ENCODE measurements around the gene UPP2. TPM values are rescaled to one million over a fixed set of nuclear protein-coding genes. Genes with fewer than 3 reads are reported as not detected.

The UPP2 gene
- total RNA-seq, 2 experiments from 2014 or later: not detected

DNA sequence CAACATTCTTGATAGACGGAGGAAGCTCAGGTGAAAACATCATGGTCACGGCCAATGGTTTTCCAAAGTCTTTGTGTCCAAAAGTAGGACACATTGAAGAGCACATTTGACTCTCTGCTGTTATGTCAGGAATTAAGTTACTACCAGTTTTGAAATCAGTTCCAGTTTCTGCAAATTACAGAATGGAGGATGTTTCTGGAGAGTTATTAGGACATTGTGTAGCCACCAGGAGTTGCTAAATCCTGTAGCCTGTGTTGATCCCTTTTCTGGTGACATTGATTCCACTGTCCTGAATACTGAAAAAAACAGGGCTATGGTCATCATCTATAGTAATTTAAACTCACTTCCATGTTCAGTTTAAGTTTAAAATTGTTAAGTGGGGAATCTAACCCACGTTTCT lies 15.3 kb downstream of the UPP2 start:
- no peaks in the 10 kb centered on the region for H3K9me2 ChIP-seq (ENCODE audit: insufficient read depth, low read length)
- ChIA-PET CTCF (ENCODE audit: unreplicated experiment) (no interaction called here), POLR2A (interaction anchor here (0.6 kb wide), 1 partner anchor 1629 kb away, joined by 3 read pairs; no protein-coding TSS in a partner anchor)
- H2AFZ ChIP-seq (ENCODE audit: low read length): no peak overlapping the region
- no TSS peak for BruUV-seq (replicated peaks)
- no peaks in the 10 kb centered on the region for H3K79me2 ChIP-seq (ENCODE audit: insufficient read depth, low read depth, low read length)
- H3K4me3 ChIP-seq (ENCODE audit: low read depth, low read length, poor library complexity, severe bottlenecking): no peak overlapping the region
- TF ChIP-seq EZH2phosphoT487 (IDR thresholded peaks at IDR 0.05; ENCODE audit: borderline replicate concordance, low read depth, low read length): no peak
- TF ChIP-seq, protein P1, sequence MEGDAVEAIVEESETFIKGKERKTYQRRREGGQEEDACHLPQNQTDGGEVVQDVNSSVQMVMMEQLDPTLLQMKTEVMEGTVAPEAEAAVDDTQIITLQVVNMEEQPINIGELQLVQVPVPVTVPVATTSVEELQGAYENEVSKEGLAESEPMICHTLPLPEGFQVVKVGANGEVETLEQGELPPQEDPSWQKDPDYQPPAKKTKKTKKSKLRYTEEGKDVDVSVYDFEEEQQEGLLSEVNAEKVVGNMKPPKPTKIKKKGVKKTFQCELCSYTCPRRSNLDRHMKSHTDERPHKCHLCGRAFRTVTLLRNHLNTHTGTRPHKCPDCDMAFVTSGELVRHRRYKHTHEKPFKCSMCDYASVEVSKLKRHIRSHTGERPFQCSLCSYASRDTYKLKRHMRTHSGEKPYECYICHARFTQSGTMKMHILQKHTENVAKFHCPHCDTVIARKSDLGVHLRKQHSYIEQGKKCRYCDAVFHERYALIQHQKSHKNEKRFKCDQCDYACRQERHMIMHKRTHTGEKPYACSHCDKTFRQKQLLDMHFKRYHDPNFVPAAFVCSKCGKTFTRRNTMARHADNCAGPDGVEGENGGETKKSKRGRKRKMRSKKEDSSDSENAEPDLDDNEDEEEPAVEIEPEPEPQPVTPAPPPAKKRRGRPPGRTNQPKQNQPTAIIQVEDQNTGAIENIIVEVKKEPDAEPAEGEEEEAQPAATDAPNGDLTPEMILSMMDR (conservative IDR thresholded peaks at IDR 0.05; ENCODE audit: low read length): no peak
- H3K36me3 ChIP-seq (ENCODE audit: insufficient read depth, low read length): no peaks in the 10 kb centered on the region
- intact Hi-C loops (cut with micrococcal nuclease; ENCODE audit: unreplicated experiment): no loop called here
- H3K27ac ChIP-seq (ENCODE audit: low read depth, low read length, poor library complexity, severe bottlenecking): no peak overlapping the region
- no peak overlapping the region for H3K4me2 ChIP-seq (ENCODE audit: low read length)
- no peaks in the 10 kb centered on the region for H3K4me1 ChIP-seq (ENCODE audit: insufficient read depth, low read length, poor library complexity, severe bottlenecking)
- H3K9me3 ChIP-seq (ENCODE audit: low read length): no peaks in the 10 kb centered on the region
- no peak for DNase-seq (ENCODE audit: low spot score)
- no peaks in the 10 kb centered on the region for H4K20me1 ChIP-seq (ENCODE audit: insufficient read depth, low read length)

DNA sequence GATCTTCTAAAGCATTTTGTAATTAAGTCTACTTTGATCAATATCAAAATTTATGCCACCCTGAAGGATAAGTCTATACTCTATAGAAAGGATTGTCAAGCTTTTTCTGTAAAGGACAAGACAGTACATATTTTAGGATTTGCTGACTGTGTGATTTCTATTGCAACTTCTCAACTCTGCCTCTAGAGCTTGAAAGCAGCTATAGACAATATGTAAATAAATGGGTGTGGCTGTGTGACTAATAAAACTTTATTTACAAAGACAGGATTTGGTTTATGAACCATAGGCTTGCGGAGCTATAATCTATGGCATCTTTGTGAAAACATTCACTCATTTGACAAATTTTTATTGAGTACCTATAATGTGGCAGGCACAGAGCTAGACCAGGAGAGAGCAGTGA lies 18.4 kb downstream of the UPP2 start:
- ChIA-PET POLR2A (no interaction called here), CTCF (ENCODE audit: unreplicated experiment) (no interaction called here)
- Histone ChIP-seq H3K4me2 (ENCODE audit: low read length) (no peak overlapping the region), H3K9me2 (ENCODE audit: insufficient read depth, low read length) (no peaks in the 10 kb centered on the region), H3K79me2 (ENCODE audit: insufficient read depth, low read depth, low read length) (no peaks in the 10 kb centered on the region), H3K4me3 (ENCODE audit: low read depth, low read length, poor library complexity, severe bottlenecking) (no peak overlapping the region), H3K4me1 (ENCODE audit: insufficient read depth, low read length, poor library complexity, severe bottlenecking) (no peaks in the 10 kb centered on the region), H3K27ac (ENCODE audit: low read depth, low read length, poor library complexity, severe bottlenecking) (no peak overlapping the region), H3K36me3 (ENCODE audit: insufficient read depth, low read length) (no peaks in the 10 kb centered on the region), H3K9me3 (ENCODE audit: low read length) (no peaks in the 10 kb centered on the region), H4K20me1 (ENCODE audit: insufficient read depth, low read length) (no peaks in the 10 kb centered on the region), H2AFZ (ENCODE audit: low read length) (no peak overlapping the region)
- TF ChIP-seq, protein P1 (conservative IDR thresholded peaks at IDR 0.05; ENCODE audit: low read length): no peak
- TF ChIP-seq EZH2phosphoT487 (IDR thresholded peaks at IDR 0.05; ENCODE audit: borderline replicate concordance, low read depth, low read length): no peak
- no TSS peak for BruUV-seq (replicated peaks)
- no peak for DNase-seq (ENCODE audit: low spot score)
- intact Hi-C loops (cut with micrococcal nuclease; ENCODE audit: unreplicated experiment): no loop called here

DNA sequence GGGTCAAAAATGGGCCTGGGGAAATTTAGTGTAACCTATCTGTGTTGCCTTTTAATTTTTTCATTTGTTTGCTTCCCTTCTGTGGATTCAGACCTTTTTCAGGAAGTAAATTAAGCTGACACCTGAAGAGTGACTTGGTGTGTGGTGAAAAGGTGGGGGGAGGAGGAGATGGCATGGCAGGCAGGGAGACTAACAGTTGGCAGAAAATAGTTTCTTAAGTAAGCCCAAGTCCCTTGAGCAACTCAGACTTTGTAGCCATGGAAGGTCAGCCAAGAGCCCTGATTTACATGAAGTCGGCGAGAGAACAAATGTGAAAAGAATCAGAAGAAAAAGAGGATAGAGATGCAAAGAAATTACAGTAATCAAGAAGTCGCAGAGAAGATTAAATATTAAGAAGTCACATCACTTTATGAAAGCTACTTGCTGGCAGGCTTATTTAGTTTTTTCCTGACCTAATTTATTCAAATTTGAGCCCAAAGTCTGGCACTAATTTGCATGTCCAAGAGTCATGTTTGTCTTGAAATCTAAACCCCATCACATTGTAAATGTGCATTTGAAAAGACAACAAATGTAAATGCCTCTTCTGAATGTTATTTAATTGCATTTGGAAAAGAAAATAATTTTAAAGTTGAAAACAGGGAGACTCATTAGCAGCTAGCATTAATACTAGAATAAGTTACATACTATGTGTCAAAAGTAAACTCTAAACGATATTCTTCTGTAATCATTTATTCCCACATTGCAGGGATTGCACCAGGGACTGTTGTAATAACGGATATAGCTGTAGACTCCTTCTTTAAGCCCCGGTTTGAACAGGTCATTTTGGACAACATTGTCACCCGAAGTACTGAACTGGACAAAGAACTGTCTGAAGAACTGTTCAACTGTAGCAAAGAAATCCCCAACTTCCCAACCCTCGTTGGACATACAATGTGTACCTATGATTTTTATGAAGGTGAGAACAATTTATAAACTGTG lies 19.3 kb downstream of the UPP2 start:
- POLR2A ChIA-PET: interaction anchor here (0.6 to 0.7 kb wide), 2 partner anchors 96 to 541 kb away, joined by 3 read pairs; no protein-coding TSS in a partner anchor

More for the DNA sequence above, 19.3 kb downstream of the UPP2 start:
- intact Hi-C loops (cut with micrococcal nuclease; ENCODE audit: unreplicated experiment): no loop called here
- Histone ChIP-seq H3K4me1 (ENCODE audit: insufficient read depth, low read length, poor library complexity, severe bottlenecking) (no peaks in the 10 kb centered on the region), H2AFZ (ENCODE audit: low read length) (no peak overlapping the region), H3K36me3 (ENCODE audit: insufficient read depth, low read length) (no peaks in the 10 kb centered on the region), H4K20me1 (ENCODE audit: insufficient read depth, low read length) (no peaks in the 10 kb centered on the region), H3K4me2 (ENCODE audit: low read length) (no peak overlapping the region), H3K9me2 (ENCODE audit: insufficient read depth, low read length) (no peaks in the 10 kb centered on the region), H3K79me2 (ENCODE audit: insufficient read depth, low read depth, low read length) (no peaks in the 10 kb centered on the region), H3K4me3 (ENCODE audit: low read depth, low read length, poor library complexity, severe bottlenecking) (no peak overlapping the region), H3K9me3 (ENCODE audit: low read length) (no peaks in the 10 kb centered on the region), H3K27ac (ENCODE audit: low read depth, low read length, poor library complexity, severe bottlenecking) (no peak overlapping the region)
- BruUV-seq (replicated peaks): no TSS peak
- no peak for DNase-seq (ENCODE audit: low spot score)
- CTCF ChIA-PET (ENCODE audit: unreplicated experiment): no interaction called here
- TF ChIP-seq, protein P1 (conservative IDR thresholded peaks at IDR 0.05; ENCODE audit: low read length): no peak
- TF ChIP-seq EZH2phosphoT487 (IDR thresholded peaks at IDR 0.05; ENCODE audit: borderline replicate concordance, low read depth, low read length): no peak

Measured in OCI-LY7 (cell line).